Measurements from ENCODE around the gene KRT71.

DNA sequence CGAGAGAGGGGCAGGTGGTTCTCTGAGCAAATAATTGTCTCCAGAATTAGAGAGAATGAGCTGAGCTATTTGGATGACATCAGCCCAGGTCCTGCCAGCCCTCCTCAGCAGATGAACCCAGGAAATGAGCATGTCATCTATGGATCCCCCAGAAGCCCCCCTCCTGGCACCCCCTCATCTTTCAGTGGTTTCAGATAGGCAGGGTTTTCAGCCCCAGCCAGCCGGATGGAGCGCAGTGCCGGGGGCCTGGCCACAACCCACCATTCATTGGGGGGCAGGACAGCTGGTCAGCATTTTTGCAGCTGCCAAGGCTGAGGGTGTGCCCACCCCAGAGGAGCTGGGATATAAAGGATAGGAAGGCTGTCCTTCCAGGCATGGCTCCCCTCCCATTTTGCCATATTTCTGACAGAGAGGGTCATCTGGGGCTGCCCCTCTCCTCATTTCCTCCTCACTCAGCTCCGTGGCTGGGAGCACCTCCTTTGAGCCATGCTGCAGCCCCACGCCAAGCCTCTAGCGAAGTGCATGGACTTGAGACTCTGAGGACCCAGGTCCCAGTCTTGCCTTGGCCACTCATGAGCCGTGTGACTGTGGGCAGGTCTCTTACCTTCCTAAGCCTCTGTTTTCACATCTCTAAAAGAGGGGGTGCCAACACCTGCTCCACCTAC lies 6.0 kb upstream of the KRT71 start:
- no peak for TF ChIP-seq CTCF (IDR thresholded peaks at IDR 0.05; ENCODE audit: low read depth, low read length)
- TF ChIP-seq EZH2phosphoT487 (IDR thresholded peaks at IDR 0.05; ENCODE audit: low read depth), result no peak

Measured in OCI-LY3 (cell line).